Amygdala (tissue), 56 donors: Measurements from ENCODE around the gene CCDC8.
A peak's percentile ranks its signal among the peaks of the same experiment; 100 is the strongest.
"Not testable (repeated sequence)": the region's sequence is repeated elsewhere in the genome, so short reads cannot be mapped to it uniquely, and the experiment has no call there.

ENCODE experiments used
- DNase-seq, 56 donors: peaks; one replicate each; lab custom pipeline; 2025; lab: John Stamatoyannopoulos, UW

CCDC8 gene

DNA sequence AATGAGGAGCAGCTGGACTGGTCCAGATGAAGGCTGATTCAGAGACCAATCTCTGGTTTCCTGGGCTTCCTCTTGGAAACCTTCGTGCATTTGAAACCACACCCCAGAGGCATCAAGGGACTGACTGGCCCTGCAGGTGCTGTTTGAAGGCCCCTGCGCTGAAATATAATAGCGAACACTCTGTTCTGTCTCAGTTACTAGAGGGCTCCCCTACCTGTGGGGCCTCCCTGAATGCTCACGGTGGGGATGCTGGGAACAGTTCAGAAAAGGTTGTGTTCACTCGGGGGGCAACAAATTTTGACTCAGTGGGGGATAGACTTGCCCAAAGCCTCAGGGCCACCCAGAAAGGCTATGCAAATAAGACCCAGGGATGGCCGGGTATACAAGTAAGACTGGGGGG is 6.4 kb downstream of the CCDC8 start:
- DNase-seq, result no peak

- DNase-seq, result no peak
Measured at GRCh38 chr19:46404753-46405468, 8.5 kb downstream of the CCDC8 start.

GRCh38 chr19:46404055-46404752 is 9.2 kb downstream of the CCDC8 start:
- peak in 16 of 56 donors; percentile 11 to 51 (median 30) for DNase-seq

GRCh38 chr19:46402725-46403124 is 10.6 kb downstream of the CCDC8 start:
- DNase-seq, result no peak

GRCh38 chr19:46397801-46398479 is 15.4 kb downstream of the CCDC8 start:
- not testable (repeated sequence) for DNase-seq

DNA sequence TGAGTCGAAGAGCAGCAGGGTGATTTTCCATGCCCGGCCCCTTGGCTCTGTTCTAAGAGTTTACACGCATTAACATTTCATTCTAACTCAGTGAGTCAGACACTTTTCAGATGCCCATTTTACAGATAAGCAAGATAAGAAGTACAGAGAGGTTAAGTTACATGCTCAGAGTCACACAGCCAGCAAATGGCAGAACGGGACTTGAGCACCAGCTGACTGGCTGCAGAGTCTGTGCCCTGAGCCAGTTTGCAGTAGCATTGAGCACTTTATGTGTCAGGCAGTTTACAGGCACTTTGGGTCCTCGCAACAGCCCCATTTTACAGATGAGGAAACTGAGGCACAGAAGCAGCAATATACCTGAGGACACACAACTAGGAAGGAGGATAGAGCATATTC is 19.0 kb downstream of the CCDC8 start:
- no peak for DNase-seq

GRCh38 chr19:46393456-46394401 is 19.6 kb downstream of the CCDC8 start:
- DNase-seq, result no peak

- no peak for DNase-seq
Measured at GRCh38 chr19:46392837-46393236, 20.5 kb downstream of the CCDC8 start.

DNA sequence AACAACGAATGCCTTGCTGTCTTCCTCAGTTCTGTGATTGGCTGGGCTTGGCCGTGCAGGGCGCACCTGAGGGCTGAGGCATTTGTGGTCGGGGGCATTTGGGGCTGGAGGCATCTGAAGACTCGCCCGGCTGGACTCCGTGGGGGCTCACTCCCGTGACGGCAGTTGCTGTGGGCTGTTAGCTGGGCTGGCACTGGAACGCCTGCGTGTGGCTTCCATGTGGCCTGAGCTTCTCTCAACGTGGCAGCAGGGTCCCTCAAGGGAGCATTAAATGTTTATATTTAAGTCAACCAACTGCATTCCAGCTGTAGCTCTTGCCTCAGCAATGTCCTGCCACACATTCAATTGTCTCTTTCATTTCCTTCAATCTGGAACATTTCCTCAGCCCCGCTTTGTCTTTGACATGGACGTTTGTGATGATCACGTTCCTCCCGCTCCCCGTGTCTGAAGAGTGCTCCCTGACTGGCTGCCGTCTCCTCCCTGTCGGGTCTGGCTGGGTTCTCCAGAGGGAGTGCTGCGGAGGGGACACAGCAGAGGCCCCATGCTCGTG is 21.0 kb downstream of the CCDC8 start:
- peak in 9 of 56 donors; percentile 14 to 36 (median 22) for DNase-seq

DNA sequence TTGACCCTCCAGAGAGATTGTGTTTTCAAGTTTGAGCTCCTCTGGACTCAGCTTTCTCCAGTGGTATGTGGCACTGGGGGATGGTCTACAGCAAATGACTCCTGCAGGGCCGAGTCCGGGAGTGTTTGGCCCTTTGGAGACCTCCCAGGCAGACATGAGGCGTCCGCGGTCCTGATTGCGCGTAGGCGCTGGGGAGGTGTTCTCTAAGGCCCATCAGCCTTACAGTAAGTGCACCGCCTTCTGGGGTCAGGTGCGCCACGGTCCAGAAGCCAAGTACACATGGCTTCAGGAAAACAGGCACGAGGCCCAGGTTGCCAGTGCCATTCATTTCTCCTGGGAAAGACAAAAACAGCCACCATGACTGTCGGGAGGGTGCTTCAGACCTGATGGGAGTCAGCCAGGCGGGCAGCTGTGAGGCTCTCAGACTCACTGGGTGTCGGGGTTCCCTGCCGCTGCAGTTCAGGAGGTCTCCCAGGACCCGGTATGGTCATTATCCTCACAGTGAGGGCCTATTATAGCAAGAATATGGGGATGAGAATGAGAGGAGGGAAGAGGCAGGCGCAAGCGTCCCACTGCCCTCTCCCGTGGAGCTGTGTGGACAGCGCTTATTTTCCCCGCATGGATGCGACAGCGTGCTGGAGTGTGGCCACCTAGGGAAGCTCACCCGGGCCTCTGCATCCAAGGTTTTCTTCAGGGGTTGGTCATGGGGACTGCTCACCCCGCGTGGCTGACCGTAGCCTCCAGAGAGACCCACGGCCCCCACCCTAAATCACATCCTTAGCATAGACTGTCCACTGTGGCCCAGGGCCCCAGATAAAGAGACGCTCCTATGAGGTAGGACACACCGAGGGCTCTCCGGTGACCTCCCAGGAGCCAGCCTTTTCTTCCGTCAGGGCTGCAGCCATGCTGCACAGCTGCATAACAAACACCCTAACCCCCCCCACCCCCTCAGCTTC is 21.8 kb downstream of the CCDC8 start:
- no peak for DNase-seq

GRCh38 chr19:46390866-46391265 is 22.5 kb downstream of the CCDC8 start:
- no peak for DNase-seq

GRCh38 chr19:46390121-46390858 is 23.1 kb downstream of the CCDC8 start:
- no peak for DNase-seq

GRCh38 chr19:46388311-46389095 is 24.9 kb downstream of the CCDC8 start:
- DNase-seq, result no peak

DNA sequence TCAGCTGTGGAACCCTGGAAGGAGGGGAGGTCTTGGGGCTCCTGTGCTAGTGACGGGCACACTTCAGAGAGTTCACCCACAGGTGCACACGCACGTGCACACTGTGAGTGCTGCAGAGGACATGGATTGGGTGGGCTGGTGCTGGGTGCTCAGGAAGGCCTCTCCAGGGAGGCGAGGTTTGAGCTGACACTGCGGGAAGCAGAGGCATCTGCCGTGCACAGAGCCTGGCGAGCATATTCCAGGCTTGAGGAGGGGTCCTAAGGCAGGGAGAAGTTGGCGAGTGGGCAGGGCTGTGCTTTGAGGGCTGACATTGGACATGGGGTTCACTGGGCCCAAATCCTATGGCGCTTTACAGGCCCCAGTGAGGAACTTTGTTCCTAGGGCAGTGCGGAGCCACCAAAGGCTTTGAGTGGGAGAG is 25.6 kb downstream of the CCDC8 start:
- DNase-seq, result no peak

DNA sequence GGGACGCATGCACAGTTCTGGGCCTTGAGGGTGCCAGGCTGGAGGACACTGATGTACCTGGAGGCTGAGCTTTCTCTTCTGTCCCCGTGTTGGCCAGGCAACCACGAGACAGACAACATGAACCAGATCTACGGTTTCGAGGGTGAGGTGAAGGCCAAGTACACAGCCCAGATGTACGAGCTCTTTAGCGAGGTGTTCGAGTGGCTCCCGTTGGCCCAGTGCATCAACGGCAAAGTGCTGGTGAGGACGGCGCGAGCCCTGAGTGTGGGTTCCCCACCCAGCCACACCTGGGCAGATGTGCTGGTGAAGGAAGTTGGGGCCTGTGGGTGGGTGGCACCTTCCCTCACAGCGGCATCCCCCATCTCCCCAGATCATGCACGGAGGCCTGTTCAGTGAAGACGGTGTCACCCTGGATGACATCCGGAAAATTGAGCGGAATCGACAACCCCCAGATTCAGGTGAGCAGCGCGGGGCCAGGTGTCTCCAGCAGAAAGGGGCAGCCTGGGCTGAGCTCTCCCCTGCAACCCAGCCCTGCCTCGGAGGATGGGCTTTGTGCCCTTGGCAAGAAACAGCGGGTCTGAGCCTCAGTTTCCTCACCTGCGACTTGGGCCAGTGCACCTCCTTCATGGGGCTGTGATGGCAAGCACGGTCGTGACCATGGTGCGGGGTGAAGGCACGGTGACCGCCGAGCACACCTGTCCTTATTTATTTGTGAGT is 26.2 kb downstream of the CCDC8 start:
- DNase-seq, result no peak

DNA sequence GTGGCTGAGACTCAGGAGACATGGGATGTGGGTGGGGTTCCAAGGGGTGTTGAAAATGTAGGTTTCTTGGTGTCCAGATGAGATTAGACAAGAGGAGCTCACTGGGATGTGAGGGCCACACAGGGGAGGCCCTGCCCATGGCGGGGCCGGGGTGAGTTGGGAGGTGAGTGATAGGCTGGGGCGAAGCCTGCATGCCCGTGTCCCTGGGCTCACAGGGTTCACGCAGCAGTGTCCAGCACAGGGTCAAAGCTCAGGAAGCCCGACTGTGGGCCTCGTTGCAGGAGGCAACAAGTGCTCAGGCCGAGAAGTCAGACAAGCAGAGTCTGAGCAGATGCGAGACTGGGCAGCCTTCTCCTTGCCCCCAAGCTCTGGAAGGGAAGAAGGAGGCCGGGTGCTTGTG is 27.2 kb downstream of the CCDC8 start:
- DNase-seq, result no peak

- DNase-seq, result no peak
Measured at GRCh38 chr19:46385636-46386035, 27.7 kb downstream of the CCDC8 start.
